Stimulated activated CD8-positive, alpha-beta memory T cell treated with anti-CD3 and anti-CD28 coated beads, Interleukin-7, amount 100 ng/mL, for 4 hours (primary cell): ENCODE data around the gene ZNF334.
A peak's percentile ranks its signal among the peaks of the same experiment; 100 is the strongest.

Source experiments
- DNase-seq, 2 donors: peaks; one replicate each; pipeline ENCODE4 v3.0.0-alpha.2; 2020; ENCODE audit warnings: low read depth in 2 of 2

Gene ZNF334

DNA sequence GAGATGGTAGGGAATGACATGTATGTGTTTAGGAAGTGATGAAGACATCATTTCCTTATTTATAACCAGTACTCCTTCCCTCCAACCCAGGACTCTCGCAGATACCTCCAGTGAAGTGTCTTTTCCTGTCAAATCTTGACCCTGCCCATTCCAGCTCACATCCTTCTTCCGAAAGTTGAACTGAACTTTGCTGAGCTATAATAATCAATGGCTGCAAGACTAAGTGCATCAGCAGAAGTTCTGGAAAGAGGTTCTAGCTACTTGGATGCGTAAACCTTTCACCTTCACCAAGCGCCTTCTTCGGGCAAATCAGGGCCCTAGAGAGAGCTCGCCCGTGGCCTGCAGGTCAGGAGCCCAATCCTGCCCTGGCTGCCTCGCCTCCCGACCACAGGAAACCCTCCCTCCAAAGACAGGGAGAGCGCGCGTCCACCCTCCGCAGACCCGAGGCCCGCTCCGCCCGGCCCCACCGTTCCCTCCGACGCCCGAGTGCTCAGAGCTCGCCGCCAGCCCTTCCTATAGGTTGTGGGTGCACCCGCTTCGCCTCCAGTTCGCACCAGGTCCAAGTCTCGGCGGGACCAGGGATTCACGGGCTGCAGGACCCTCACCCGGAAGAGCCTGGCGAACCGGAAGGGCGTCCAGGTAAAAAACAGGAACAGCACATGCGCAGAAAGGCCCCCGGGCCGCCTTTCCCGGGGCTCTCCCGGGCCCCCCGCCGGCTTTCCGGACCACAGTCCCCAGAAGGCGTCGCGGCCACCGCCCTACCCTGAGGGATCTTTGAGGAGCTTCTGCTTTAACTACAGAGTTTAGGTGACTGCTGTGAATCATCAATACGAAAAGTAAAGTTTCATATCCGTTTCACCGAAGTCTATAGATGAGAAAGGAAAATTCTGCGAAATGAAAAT is at the start of gene ZNF334:
TSS of gene ZNF334 (minus strand) at position 617 of the 902 bp plus-strand sequence. CDS start 1,457 bp downstream, outside the sequence.
- no peak for DNase-seq

- peak; percentile 20 to 39 for DNase-seq
These were observed 49.2 kb upstream of the ZNF334 start for GRCh38 chr20:46562373-46563169.

GRCh38 chr20:46562009-46562372 is 48.6 kb upstream of the ZNF334 start:
- no peak for DNase-seq

- no peak for DNase-seq
These were observed 46.5 kb upstream of the ZNF334 start for GRCh38 chr20:46559685-46560440.

- DNase-seq, result no peak
These were observed 45.6 kb upstream of the ZNF334 start for GRCh38 chr20:46559001-46559400.

GRCh38 chr20:46558511-46558959 is 45.2 kb upstream of the ZNF334 start:
- peak in 1 of 2 donors; percentile 12 for DNase-seq

- DNase-seq, result no peak
These were observed 44.0 kb upstream of the ZNF334 start for GRCh38 chr20:46557231-46557956.

- no peak for DNase-seq
These were observed 42.1 kb upstream of the ZNF334 start for GRCh38 chr20:46555370-46555956.

DNA sequence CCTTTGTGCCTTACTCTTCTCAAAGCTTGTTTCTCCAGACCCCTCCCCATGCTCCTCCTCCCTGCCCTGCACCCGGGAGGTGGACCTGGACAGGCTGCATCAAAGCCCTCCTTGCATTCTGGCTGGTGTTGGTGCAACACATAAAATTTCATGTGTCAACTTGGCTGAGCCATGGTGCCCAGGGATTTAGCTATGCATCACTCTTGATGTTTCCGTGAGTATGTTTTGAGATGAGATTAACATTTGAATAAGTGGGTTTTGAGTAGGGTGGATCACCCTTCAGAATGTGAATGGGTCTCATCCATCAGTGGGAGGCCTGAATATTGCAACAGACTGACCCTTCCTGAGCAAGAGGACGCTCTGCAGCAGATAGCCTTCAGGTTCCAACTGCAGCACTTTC is 41.5 kb upstream of the ZNF334 start:
- no peak for DNase-seq

DNA sequence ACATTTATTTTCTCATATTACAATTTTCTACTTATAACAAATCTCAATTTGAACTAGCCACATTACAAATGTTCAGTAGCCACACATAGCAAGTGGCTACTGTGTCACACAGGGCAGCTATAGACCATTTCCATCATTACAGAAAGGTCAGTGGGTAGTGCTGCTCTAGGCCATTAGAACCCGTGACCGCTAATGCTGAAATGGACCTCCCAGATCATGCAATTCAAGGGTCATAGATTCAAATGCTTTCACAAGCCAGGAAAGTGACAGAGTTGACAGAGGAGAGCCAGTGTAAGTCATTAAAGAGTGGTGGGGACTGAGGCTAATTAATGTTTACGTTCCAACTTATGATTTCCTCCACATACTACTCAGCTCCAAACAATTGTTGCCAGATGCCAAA is 40.6 kb upstream of the ZNF334 start:
- no peak for DNase-seq

GRCh38 chr20:46552460-46553420 is 39.4 kb upstream of the ZNF334 start:
- DNase-seq, result peak; percentile 31 to 39

- DNase-seq, result no peak
These were observed 38.4 kb upstream of the ZNF334 start for GRCh38 chr20:46551522-46552381.

DNA sequence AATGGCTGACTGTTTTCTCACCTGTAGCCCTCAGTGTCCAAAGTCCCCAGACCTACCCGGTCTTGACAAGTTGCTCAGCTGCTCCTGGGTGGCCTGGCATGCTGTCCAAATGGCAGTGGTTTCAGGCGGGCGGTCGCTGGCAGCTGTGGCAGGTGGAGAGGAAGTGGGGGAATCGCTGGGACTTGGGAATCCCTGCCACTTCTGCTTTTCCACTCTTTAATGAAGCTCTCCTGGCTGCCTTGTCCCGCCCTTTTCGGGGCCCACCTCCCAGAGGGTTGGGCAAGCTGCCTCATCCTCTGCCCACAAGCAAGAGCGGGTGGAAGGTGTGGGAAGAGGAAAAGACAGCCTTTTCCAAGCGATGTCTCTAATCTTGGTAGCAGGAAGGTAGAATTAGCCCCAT is 37.1 kb upstream of the ZNF334 start, which contains the start of gene OCSTAMP:
TSS of gene OCSTAMP (minus strand) at position 194 of the 400 bp plus-strand sequence. CDS start at position 100, 94 bp downstream.
- DNase-seq, result no peak

GRCh38 chr20:46549188-46549972 is 36.0 kb upstream of the ZNF334 start:
- no peak for DNase-seq

DNA sequence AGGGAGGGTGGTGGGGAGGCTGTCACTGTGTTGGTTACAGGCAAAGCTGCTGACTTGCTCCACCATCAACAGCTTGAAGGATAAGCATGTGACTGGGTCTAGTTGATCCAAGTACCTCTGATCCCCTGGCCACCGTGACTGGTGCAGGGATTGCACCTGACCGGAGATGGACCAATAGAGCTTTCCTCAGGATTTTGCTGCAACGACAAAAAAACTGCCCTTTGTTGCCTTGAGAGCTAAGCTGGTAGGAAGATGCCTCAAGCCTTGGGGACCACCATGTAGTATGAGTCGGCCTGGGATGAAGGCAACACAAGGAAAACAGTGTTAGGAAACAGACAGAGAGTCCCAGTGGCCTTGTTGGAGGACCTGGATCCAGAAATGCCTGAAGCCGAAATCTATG is 35.3 kb upstream of the ZNF334 start:
- no peak for DNase-seq

DNA sequence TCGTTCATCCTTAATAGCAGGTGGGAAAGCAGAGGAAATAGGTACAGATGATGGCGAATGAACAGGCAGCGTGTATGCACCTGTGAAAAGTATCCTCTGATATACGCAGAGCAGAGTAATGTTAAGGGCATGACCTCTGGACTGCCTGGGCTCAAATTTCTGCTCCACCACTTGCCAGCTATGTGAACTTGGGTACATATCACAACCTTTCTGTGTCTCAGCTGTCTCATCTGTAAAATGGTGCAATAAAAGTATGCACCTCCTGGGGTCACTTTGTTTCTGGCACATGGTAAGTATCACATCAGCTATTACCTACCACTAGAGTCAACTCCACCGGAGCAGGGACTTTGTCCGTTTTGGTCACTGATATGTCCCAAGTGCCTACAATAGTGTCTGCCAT is 34.6 kb upstream of the ZNF334 start:
- DNase-seq, result no peak

DNA sequence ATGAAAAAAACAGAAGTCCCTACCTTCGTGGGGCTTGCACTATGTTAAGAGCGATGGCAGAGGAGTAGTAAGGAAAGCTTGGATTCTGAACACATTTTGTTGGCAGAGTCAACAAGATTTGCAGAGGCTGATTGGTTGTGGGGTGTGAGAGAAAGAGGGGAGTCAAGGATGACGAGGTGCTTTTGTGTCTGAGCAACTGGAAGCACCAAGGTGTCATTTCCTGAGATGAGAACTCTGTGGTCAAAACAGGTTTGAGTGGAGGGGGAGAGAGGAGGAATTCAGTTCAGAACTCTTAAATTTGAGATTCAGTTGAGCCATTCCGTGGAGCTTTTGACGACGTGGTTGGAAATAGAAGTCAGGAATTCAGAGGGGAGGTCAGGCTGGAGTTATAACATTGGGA is 33.6 kb upstream of the ZNF334 start:
- DNase-seq, result no peak

DNA sequence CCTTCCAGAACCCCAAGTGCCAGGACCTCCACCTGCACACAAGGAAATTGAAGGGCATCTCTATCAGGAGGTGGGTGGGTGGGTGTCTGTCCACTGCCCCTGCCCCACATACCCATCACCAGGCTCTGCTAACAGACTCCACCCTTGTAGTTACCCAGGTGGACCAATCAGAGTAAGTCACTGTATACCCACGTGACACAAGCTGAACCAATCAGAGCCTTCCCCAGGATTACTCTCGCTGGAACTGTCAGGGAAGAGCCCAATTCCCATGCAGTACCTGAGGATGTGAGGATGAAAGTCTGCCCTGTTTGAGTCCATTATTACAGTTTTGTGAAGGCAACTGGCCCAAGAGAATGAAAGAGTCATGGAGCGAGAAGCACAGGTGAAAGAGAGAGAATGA is 32.9 kb upstream of the ZNF334 start:
- no peak for DNase-seq
